Peyer's patch (tissue), 4 donors: Measurements from ENCODE around the gene GIPC2. TPM values are rescaled to one million over a fixed set of nuclear protein-coding genes. Genes with fewer than 3 reads are reported as not detected.

Source experiments
- DNase-seq, 3 donors: peaks; one replicate each; pipeline ENCODE4 v3.0.0-alpha.2; 2017 to 2019
- H3K27ac ChIP-seq, 4 donors: fragments of 200-600 bp; sonication (generic); one replicate each; pipeline ENCODE4 v1.5.1; 2016 to 2019
- H3K27me3 ChIP-seq, 2 donors: fragments of 200-600 bp; sonication (generic); one replicate each; pipeline ENCODE4 v1.5.1; 2019
- H3K36me3 ChIP-seq, 3 donors: fragments of 200-600 bp; sonication (generic); one replicate each; pipeline ENCODE4 v1.5.1; 2016 to 2019
- H3K4me1 ChIP-seq, 4 donors: fragments of 200-600 bp; sonication (generic); one replicate each; pipeline ENCODE4 v1.5.1; 2016 to 2019
- H3K4me3 ChIP-seq, 4 donors: fragments of 200-600 bp; sonication (generic); 1 replicate in 3 of 4; 2 replicates in 1 of 4; pipeline ENCODE4 v1.5.1; 2016 to 2019; ENCODE audit warnings: mild to moderate bottlenecking in 1 of 4
- H3K9me3 ChIP-seq, 4 donors: fragments of 200-600 bp; sonication (generic); one replicate each; pipeline ENCODE4 v1.5.1; 2016 to 2019; ENCODE audit warnings: mild to moderate bottlenecking in 1 of 4
- CTCF ChIP-seq, 6 experiments: fragments of 450-650 bp in 4 of 6; fragments of 200-600 bp in 2 of 6; sonication (generic) in 1 of 6; IDR thresholded peaks; one replicate each; pipeline ENCODE4 v1.5.1; 2017 to 2019; ENCODE audit warnings: antibody characterized with exemption in 6 of 6, mild to moderate bottlenecking in 3 of 6, moderate library complexity in 1 of 6
- POLR2A ChIP-seq, 2 donors: fragments of 450-650 bp; IDR thresholded peaks; one replicate each; pipeline ENCODE4 v1.5.1; 2017; ENCODE audit warnings: antibody characterized with exemption in 2 of 2, mild to moderate bottlenecking in 2 of 2, moderate library complexity in 2 of 2
- total RNA-seq, 4 donors: library from RNA; depleted of rRNA; stranded (reverse); fragments of >200 nt; gene quantifications; one replicate each; pipeline ENCODE4 v1.1.0, GENCODE V29; 2016

GIPC2 gene
- total RNA-seq, 4 donors from 2014 or later: 21.5 to 103 (median 52.2) TPM

- no peaks in the 10 kb centered on the region for H3K36me3 ChIP-seq
- H3K4me3 ChIP-seq: no peak overlapping the region
- H3K27me3 ChIP-seq: no peaks in the 10 kb centered on the region
- no peak overlapping the region for H3K27ac ChIP-seq
- DNase-seq: no peak
- H3K9me3 ChIP-seq: no peaks in the 10 kb centered on the region
- TF ChIP-seq POLR2A (IDR thresholded peaks at IDR 0.05) (no peak), CTCF (IDR thresholded peaks at IDR 0.05) (no peak)
- H3K4me1 ChIP-seq: peaks cover 0 to 6% (median 0%) of the 10 kb centered on the region in 4 donors
These were observed 7.1 kb downstream of the GIPC2 start for GRCh38 chr1:78052685-78053405.

GRCh38 chr1:78053498-78053897 is 7.7 kb downstream of the GIPC2 start:
- Histone ChIP-seq H3K4me3 (no peak overlapping the region), H3K27me3 (no peaks in the 10 kb centered on the region), H3K36me3 (no peaks in the 10 kb centered on the region), H3K4me1 (peaks cover 0 to 6% (median 0%) of the 10 kb centered on the region in 4 donors), H3K27ac (no peak overlapping the region), H3K9me3 (no peaks in the 10 kb centered on the region)
- no peak for DNase-seq
- TF ChIP-seq POLR2A (IDR thresholded peaks at IDR 0.05): no peak
- TF ChIP-seq CTCF (IDR thresholded peaks at IDR 0.05): no peak

- Histone ChIP-seq H3K36me3 (no peaks in the 10 kb centered on the region), H3K27ac (no peak overlapping the region), H3K4me3 (no peak overlapping the region), H3K27me3 (no peaks in the 10 kb centered on the region), H3K4me1 (peaks cover 0 to 6% (median 0%) of the 10 kb centered on the region in 4 donors), H3K9me3 (no peaks in the 10 kb centered on the region)
- DNase-seq: no peak
- no peak for TF ChIP-seq POLR2A (IDR thresholded peaks at IDR 0.05)
- no peak for TF ChIP-seq CTCF (IDR thresholded peaks at IDR 0.05)
These were observed 8.8 kb downstream of the GIPC2 start for GRCh38 chr1:78054559-78054958.

GRCh38 chr1:78054972-78055371 is 9.2 kb downstream of the GIPC2 start:
- DNase-seq: no peak
- H3K4me1 ChIP-seq: peaks cover 0 to 6% (median 0%) of the 10 kb centered on the region in 4 donors
- no peak overlapping the region for H3K27ac ChIP-seq
- no peaks in the 10 kb centered on the region for H3K9me3 ChIP-seq
- TF ChIP-seq CTCF (IDR thresholded peaks at IDR 0.05) (no peak), POLR2A (IDR thresholded peaks at IDR 0.05) (no peak)
- H3K36me3 ChIP-seq: no peaks in the 10 kb centered on the region
- H3K4me3 ChIP-seq: no peak overlapping the region
- no peaks in the 10 kb centered on the region for H3K27me3 ChIP-seq

- DNase-seq: no peak
- TF ChIP-seq POLR2A (IDR thresholded peaks at IDR 0.05) (no peak), CTCF (IDR thresholded peaks at IDR 0.05) (no peak)
- no peaks in the 10 kb centered on the region for H3K9me3 ChIP-seq
- peak overlapping the region in 2 of 4 donors; percentile 9 to 30 for H3K4me3 ChIP-seq
- H3K27me3 ChIP-seq: no peaks in the 10 kb centered on the region
- H3K27ac ChIP-seq: peak overlapping the region in 2 of 4 donors; percentile 51 to 71
- H3K4me1 ChIP-seq: peaks cover 0 to 6% (median 0%) of the 10 kb centered on the region in 4 donors
- H3K36me3 ChIP-seq: no peaks in the 10 kb centered on the region
These were observed 9.9 kb downstream of the GIPC2 start for GRCh38 chr1:78055565-78056132.
